ENCODE measurements around the gene ACADSB. TPM values are rescaled to one million over a fixed set of nuclear protein-coding genes. Genes with fewer than 3 reads are reported as not detected.

The ACADSB gene
- total RNA-seq: 8.5 and 9.4 TPM in 2 replicates

DNA sequence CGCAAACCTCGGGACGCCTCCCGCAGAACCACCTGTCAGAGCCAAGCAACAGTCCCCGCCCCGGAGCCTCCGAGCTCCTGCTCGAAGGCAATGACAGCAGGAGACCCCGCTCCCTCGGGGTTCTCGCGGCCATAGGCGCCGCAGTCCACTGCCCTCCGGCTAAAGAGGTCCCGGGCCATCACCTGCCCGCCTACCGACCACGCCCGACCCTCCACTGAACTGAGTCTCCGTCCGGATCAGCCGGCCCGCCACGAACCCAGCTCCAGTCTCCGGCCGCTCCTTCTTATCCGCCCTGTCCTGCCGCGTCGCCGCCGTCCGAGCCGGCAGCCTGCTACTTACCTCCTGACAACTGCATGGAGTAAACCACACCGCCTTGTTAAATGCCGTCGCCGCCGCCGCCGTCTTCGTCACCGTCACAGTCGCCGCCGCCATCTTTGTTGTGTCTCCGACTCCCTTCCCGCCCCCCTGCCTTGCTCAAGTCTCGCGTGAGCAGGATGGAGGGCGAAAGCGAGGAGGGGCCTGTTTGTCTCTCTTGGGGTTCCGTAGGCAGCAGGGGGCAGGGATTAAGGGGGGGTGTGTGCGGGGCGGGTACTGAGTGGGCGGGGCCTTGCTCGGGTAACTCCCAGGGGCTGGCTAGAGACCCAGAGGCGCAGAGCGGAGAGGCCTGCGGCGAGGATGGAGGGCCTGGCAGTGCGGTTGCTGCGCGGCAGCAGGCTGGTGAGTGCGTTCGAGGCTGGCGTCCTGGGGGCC is at the start of gene ACADSB, which contains the start of gene IKZF5:
TSS of gene ACADSB (plus strand) at position 652 of the 750 bp plus-strand sequence. CDS start at position 676, 24 bp downstream.
TSS of gene IKZF5 (minus strand) at position 441 of the 750 bp plus-strand sequence. CDS start 10,170 bp downstream, outside the sequence.
- H2AFZ ChIP-seq (ENCODE audit: low read length): peak within 1 kb of the TSS; percentile 96
- H3K36me3 ChIP-seq (ENCODE audit: insufficient read depth, low read length): no peaks in the 10 kb centered on the region
- TF ChIP-seq, protein P1, sequence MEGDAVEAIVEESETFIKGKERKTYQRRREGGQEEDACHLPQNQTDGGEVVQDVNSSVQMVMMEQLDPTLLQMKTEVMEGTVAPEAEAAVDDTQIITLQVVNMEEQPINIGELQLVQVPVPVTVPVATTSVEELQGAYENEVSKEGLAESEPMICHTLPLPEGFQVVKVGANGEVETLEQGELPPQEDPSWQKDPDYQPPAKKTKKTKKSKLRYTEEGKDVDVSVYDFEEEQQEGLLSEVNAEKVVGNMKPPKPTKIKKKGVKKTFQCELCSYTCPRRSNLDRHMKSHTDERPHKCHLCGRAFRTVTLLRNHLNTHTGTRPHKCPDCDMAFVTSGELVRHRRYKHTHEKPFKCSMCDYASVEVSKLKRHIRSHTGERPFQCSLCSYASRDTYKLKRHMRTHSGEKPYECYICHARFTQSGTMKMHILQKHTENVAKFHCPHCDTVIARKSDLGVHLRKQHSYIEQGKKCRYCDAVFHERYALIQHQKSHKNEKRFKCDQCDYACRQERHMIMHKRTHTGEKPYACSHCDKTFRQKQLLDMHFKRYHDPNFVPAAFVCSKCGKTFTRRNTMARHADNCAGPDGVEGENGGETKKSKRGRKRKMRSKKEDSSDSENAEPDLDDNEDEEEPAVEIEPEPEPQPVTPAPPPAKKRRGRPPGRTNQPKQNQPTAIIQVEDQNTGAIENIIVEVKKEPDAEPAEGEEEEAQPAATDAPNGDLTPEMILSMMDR (IDR thresholded peaks at IDR 0.05; ENCODE audit: extremely low read depth, low read depth, low read length): no peak
- no peaks in the 10 kb centered on the region for H3K9me3 ChIP-seq (ENCODE audit: low read depth, low read length)
- H4K20me1 ChIP-seq (ENCODE audit: insufficient read depth, low read length): peaks cover 11% of the 10 kb centered on the region
- H3K27ac ChIP-seq (ENCODE audit: low read depth, low read length): peak within 1 kb of the TSS; percentile 80
- DNase-seq (ENCODE audit: insufficient read length, low spot score, missing footprints): peak; percentile 100
- H3K4me2 ChIP-seq (ENCODE audit: insufficient read depth, low read length): peak within 1 kb of the TSS; percentile 99
- H3K4me1 ChIP-seq (ENCODE audit: insufficient read depth, low read length): peaks cover 16% of the 10 kb centered on the region
- H3K27me3 ChIP-seq (ENCODE audit: insufficient read depth, low read length): no peaks in the 10 kb centered on the region
- H3K4me3 ChIP-seq (ENCODE audit: insufficient read depth, low read length): peak within 1 kb of the TSS; percentile 94
- H3K79me2 ChIP-seq (ENCODE audit: insufficient read depth, low read length): peaks cover 50% of the 10 kb centered on the region

DNA sequence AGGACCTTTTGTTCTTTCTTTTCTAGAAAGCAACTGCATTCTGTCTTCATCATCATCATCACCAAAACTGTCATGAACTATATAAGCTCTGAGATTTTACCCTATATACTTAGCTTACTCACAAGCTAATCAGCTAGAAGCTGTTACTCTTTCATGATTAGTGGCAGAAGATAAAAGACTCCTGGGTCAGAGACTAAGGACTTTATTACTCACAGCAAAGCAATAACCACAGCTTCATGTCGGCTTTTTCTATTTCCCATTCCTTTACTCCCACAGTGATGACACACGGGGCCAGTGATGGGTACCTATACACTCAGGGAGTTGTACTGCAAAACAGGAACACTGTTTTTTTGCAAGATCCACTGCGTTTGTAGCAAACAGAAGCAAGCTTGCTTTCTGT is 46.4 kb upstream of the ACADSB start:
- H3K4me1 ChIP-seq (ENCODE audit: insufficient read depth, low read length): no peaks in the 10 kb centered on the region
- no peaks in the 10 kb centered on the region for H3K36me3 ChIP-seq (ENCODE audit: insufficient read depth, low read length)
- no peak overlapping the region for H3K27ac ChIP-seq (ENCODE audit: low read depth, low read length)
- H4K20me1 ChIP-seq (ENCODE audit: insufficient read depth, low read length): no peaks in the 10 kb centered on the region
- H3K27me3 ChIP-seq (ENCODE audit: insufficient read depth, low read length): no peaks in the 10 kb centered on the region
- no peaks in the 10 kb centered on the region for H3K9me3 ChIP-seq (ENCODE audit: low read depth, low read length)
- no peak overlapping the region for H2AFZ ChIP-seq (ENCODE audit: low read length)
- H3K4me2 ChIP-seq (ENCODE audit: insufficient read depth, low read length): no peak overlapping the region
- H3K79me2 ChIP-seq (ENCODE audit: insufficient read depth, low read length): no peaks in the 10 kb centered on the region
- no peak overlapping the region for H3K4me3 ChIP-seq (ENCODE audit: insufficient read depth, low read length)
- no peak for DNase-seq (ENCODE audit: insufficient read length, low spot score, missing footprints)
- TF ChIP-seq, protein P1 (IDR thresholded peaks at IDR 0.05; ENCODE audit: extremely low read depth, low read depth, low read length): no peak

- Histone ChIP-seq H3K9me3 (ENCODE audit: low read depth, low read length) (no peaks in the 10 kb centered on the region), H2AFZ (ENCODE audit: low read length) (no peak overlapping the region), H3K79me2 (ENCODE audit: insufficient read depth, low read length) (no peaks in the 10 kb centered on the region), H4K20me1 (ENCODE audit: insufficient read depth, low read length) (no peaks in the 10 kb centered on the region), H3K27ac (ENCODE audit: low read depth, low read length) (no peak overlapping the region), H3K27me3 (ENCODE audit: insufficient read depth, low read length) (no peaks in the 10 kb centered on the region), H3K4me2 (ENCODE audit: insufficient read depth, low read length) (no peak overlapping the region), H3K4me3 (ENCODE audit: insufficient read depth, low read length) (no peak overlapping the region), H3K36me3 (ENCODE audit: insufficient read depth, low read length) (no peaks in the 10 kb centered on the region), H3K4me1 (ENCODE audit: insufficient read depth, low read length) (no peaks in the 10 kb centered on the region)
- DNase-seq (ENCODE audit: insufficient read length, low spot score, missing footprints): no peak
- TF ChIP-seq, protein P1 (IDR thresholded peaks at IDR 0.05; ENCODE audit: extremely low read depth, low read depth, low read length): no peak
These were observed 41.9 kb upstream of the ACADSB start for GRCh38 chr10:122966879-122967278.

GRCh38 chr10:122968698-122969097 is 40.1 kb upstream of the ACADSB start:
- no peaks in the 10 kb centered on the region for H3K27me3 ChIP-seq (ENCODE audit: insufficient read depth, low read length)
- no peak for DNase-seq (ENCODE audit: insufficient read length, low spot score, missing footprints)
- H2AFZ ChIP-seq (ENCODE audit: low read length): no peak overlapping the region
- no peaks in the 10 kb centered on the region for H4K20me1 ChIP-seq (ENCODE audit: insufficient read depth, low read length)
- no peaks in the 10 kb centered on the region for H3K36me3 ChIP-seq (ENCODE audit: insufficient read depth, low read length)
- TF ChIP-seq, protein P1 (IDR thresholded peaks at IDR 0.05; ENCODE audit: extremely low read depth, low read depth, low read length): no peak
- no peak overlapping the region for H3K4me3 ChIP-seq (ENCODE audit: insufficient read depth, low read length)
- no peaks in the 10 kb centered on the region for H3K4me1 ChIP-seq (ENCODE audit: insufficient read depth, low read length)
- no peaks in the 10 kb centered on the region for H3K79me2 ChIP-seq (ENCODE audit: insufficient read depth, low read length)
- H3K4me2 ChIP-seq (ENCODE audit: insufficient read depth, low read length): no peak overlapping the region
- no peaks in the 10 kb centered on the region for H3K9me3 ChIP-seq (ENCODE audit: low read depth, low read length)
- H3K27ac ChIP-seq (ENCODE audit: low read depth, low read length): no peak overlapping the region
